GM18951 (cell line): Measurements from ENCODE around the gene NARS2.
"Not testable (repeated sequence)": the region's sequence is repeated elsewhere in the genome, so short reads cannot be mapped to it uniquely, and the experiment has no call there.

Experiments
- POLR2A ChIP-seq: IDR thresholded peaks from 4 replicates; pipeline ENCODE4 v1.6.1; 2011; ENCODE audit warnings: mild to moderate bottlenecking; ENCODE audit not compliant: insufficient read length, insufficient read depth; ENCODE audit errors: extremely low read depth
- in situ Hi-C: fragments of 300-500 bp; cut with MboI; formaldehyde crosslinking; loops from one replicate; pipeline ENCODE4 v1.12.0; 2022; ENCODE audit warnings: low sequenced_read_pairs, mixed read lengths, inconsistent platforms; ENCODE audit not compliant: unreplicated experiment

The NARS2 gene

DNA sequence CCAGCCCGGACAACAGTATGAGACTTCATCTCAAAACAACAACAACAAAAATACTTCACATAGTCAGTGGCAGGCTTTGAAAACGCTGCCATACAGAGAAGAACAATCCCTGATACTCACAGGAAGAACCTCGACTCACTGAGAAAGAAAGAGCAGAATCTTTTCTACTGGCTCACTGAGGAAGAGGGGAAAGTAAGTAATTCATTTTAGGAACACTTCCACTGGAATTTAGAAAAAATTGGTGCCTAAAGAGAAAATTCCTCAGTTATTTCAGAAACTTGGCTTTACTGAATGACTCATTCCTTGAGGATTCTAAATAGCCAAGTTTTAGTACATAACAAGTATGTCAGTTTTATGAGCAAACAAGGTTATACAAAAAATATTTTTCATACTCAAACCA is 12.3 kb downstream of the NARS2 start:
- no peak for TF ChIP-seq POLR2A
- in situ Hi-C loops, result loop anchor here (5.0 kb wide), 1 partner anchor 335 kb away; no protein-coding TSS in a partner anchor

GRCh38 chr11:78560826-78561484 is 13.7 kb downstream of the NARS2 start:
- in situ Hi-C loops, result loop anchor here (5.0 kb wide), 1 partner anchor 334 kb away; no protein-coding TSS in a partner anchor
- TF ChIP-seq POLR2A, result no peak

GRCh38 chr11:78560153-78560552 is 14.5 kb downstream of the NARS2 start:
- TF ChIP-seq POLR2A, result no peak
- in situ Hi-C loops, result loop anchor here (5.0 kb wide), 1 partner anchor 333 kb away; no protein-coding TSS in a partner anchor

DNA sequence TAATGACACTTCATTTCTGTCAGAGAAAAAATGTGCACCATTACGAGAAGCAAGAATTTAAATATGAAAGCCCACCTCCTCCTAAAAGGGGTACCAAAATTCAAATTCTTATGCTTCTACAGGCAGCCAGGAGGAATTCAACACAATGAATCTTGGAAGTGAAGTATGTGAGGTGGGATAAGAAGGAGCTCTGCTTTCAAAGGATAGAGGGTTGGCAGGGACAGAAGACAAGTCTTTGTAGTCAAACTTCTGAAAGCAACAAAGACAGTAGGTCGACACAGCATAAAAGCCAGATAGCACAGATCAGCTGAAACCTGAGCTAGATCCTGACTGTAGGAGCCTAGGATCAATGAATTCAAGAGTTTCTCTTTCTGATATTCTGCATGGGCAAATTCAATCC is 17.4 kb downstream of the NARS2 start:
- in situ Hi-C loops, result no loop called here
- TF ChIP-seq POLR2A, result no peak

DNA sequence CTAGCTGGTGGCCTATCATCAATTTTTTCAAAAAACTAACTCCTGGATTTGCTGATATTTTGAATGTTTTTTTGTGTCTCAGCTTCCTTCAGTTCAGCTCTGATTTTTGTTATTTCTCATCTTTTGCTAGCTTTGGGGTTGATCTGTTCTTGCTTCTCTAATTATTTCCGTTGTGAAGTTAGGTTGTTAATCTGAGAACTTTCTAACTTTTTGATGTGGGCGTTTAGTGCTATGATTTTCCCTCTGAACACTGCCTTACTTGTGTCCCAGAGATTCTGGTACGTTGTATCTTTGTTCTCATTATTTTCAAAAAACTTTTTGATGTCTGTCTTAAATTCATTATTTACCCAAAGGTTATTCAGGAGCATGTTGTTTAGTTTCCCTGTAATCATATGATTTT is 19.1 kb downstream of the NARS2 start:
- TF ChIP-seq POLR2A, result no peak
- in situ Hi-C loops, result no loop called here

DNA sequence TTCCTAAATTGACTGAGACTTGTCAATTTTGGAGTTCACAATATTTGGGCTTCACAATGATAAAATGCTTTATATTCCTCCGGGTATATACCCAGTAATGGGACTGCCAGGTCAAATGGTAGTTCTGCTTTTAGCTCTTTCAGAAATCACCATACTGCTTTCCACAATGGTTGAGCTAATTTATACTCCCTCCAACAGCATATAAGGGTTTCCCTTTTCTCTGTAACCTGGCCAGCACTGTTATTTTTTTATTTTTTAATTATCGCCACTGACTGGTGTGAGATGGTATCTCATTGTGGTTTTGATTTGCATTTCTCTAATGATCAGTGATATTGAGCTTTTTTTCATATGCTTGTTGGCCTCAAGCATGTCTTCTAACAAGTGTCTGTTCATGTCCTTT is 21.8 kb downstream of the NARS2 start:
- in situ Hi-C loops, result no loop called here
- no peak for TF ChIP-seq POLR2A

GRCh38 chr11:78552139-78552538 is 22.5 kb downstream of the NARS2 start:
- in situ Hi-C loops, result not testable (repeated sequence)

DNA sequence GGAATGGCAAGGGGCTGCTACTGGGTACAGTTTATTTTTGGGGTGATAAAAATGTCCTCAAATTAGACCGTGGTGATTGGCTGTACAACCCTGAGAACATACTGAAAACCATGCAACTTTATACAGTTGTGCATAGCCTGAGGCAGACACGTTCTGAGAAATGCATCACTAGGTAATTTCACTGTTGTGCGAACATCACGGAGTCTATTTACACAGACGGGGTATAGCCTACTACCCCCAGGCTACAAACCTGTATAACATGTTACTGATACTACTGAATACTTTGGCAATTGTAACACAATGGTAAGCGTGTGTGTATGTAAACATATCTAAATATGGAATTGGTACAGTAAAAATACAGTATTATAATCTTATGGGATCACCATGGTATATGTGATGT is 23.6 kb downstream of the NARS2 start:
- in situ Hi-C loops, result no loop called here

GRCh38 chr11:78549624-78550409 is 24.8 kb downstream of the NARS2 start:
- in situ Hi-C loops, result loop anchor here (10.0 kb wide), 1 partner anchor 135 kb away; the partner anchor contains the start of gene GAB2
- TF ChIP-seq POLR2A, result no peak

More for the DNA sequence above, 23.6 kb downstream of the NARS2 start:
- TF ChIP-seq POLR2A, result no peak

DNA sequence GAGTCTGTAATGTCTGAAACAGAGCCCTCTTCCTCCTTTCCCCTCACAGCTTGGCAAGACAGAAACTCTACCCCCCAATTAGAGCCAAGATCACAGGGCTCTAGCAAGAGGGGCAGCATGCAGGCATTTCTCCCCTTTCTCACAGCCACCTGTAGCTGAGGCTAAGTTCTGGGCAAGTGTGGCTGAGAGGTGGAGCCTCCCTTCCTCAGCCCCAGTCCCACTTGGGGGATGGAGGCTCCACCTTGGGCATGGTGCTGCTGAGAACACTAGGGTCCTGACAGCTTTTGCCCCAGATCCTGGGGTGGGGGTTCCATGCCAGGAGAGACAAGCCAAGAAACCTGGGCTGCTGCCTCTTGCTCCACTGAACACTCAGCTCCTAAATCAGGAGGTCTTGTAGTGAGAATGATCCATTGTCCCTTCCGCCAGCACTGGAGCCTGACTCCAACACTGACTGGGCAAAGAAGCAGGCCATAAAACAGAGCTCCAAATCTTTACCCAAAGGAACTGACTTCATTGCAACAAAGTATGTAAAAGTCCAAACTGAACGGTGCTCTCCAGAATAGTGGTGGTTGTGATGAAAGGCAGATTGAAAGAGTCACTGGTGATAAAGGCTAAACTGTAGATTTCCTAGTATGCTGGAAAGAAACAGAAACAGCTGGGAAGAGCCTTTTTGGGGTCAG is 25.6 kb downstream of the NARS2 start:
- in situ Hi-C loops, result loop anchor here (10.0 kb wide), 1 partner anchor 134 kb away; the partner anchor contains the start of gene GAB2
- TF ChIP-seq POLR2A, result no peak

DNA sequence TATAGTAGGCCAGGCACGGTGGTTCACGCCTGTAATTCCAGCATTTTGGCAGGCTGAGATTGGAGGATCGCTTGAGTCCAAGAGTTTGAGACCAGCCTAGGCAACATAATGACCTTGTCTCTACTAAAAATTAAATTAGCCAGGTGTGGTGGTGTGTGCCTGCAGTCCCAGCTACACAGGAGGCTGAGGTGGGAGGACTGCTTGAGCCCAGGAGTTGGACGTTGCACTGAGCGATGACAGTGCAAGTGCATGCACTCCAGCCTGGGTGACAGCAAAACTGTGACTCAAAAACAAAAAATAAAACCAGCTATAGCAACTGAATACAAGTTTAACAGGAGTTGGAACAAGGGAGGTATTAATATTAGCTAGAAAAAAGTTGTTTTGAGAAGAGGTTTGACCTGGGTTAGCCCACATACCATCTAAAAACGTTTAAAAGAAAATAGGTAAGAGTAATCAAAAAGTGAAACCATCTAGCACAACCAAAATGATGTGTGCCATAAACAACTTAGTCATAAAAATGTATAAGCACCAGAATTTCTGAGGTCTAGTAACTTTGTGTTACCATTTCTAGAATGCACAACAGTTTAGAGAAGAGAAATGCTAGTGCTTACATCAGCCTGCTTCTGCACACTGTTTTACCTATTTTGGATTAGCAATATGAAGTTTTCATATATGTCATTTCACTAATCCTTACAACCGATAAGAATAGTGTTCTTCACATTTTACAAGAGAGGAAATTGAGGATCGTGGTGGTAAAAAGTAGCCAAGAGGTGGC is 26.5 kb downstream of the NARS2 start:
- in situ Hi-C loops, result loop anchor here (10.0 kb wide), 1 partner anchor 133 kb away; the partner anchor contains the start of gene GAB2
- no peak for TF ChIP-seq POLR2A

GRCh38 chr11:78542007-78542406 is 32.7 kb downstream of the NARS2 start:
- in situ Hi-C loops, result loop anchor here (10.0 kb wide), 1 partner anchor 127 kb away; the partner anchor contains the start of gene GAB2

More at GRCh38 chr11:78542007-78542406, 32.7 kb downstream of the NARS2 start:
- TF ChIP-seq POLR2A, result no peak
